Brain pericyte (primary cell): ENCODE measurements around the gene CACNA2D3.

Source experiments
- DNase-seq: peaks from one replicate; pipeline ENCODE4 v3.0.0-alpha.2; 2012; ENCODE audit warnings: low read depth, low spot score

CACNA2D3 gene

GRCh38 chr3:54845551-54845950, 723.2 kb downstream of the CACNA2D3 start:
- DNase-seq: no peak

GRCh38 chr3:54846119-54846518, 723.8 kb downstream of the CACNA2D3 start:
- no peak for DNase-seq

- DNase-seq: no peak
Measured at GRCh38 chr3:54847361-54847760, 725.0 kb downstream of the CACNA2D3 start.

GRCh38 chr3:54849360-54849759, 727.0 kb downstream of the CACNA2D3 start:
- DNase-seq: no peak

GRCh38 chr3:54850484-54851018, 728.2 kb downstream of the CACNA2D3 start:
- DNase-seq: no peak

GRCh38 chr3:54853573-54854404, 731.4 kb downstream of the CACNA2D3 start:
- DNase-seq: peak; percentile 6

- DNase-seq: no peak
Measured at GRCh38 chr3:54856271-54856670, 733.9 kb downstream of the CACNA2D3 start.

GRCh38 chr3:54857343-54857742, 735.0 kb downstream of the CACNA2D3 start:
- DNase-seq: no peak

- DNase-seq: no peak
Measured at GRCh38 chr3:54858093-54858785, 735.9 kb downstream of the CACNA2D3 start.

GRCh38 chr3:54859184-54859583, 736.8 kb downstream of the CACNA2D3 start:
- no peak for DNase-seq

GRCh38 chr3:54861248-54862067, 739.1 kb downstream of the CACNA2D3 start:
- DNase-seq: no peak

GRCh38 chr3:54862526-54862925, 740.2 kb downstream of the CACNA2D3 start:
- DNase-seq: no peak

GRCh38 chr3:54863366-54863765, 741.0 kb downstream of the CACNA2D3 start:
- no peak for DNase-seq

GRCh38 chr3:54863786-54864185, 741.4 kb downstream of the CACNA2D3 start:
- DNase-seq: no peak

- no peak for DNase-seq
Measured at GRCh38 chr3:54865316-54865715, 743.0 kb downstream of the CACNA2D3 start.

GRCh38 chr3:54866251-54866650, 743.9 kb downstream of the CACNA2D3 start:
- no peak for DNase-seq

- no peak for DNase-seq
Measured at GRCh38 chr3:54870423-54870822, 748.1 kb downstream of the CACNA2D3 start.

GRCh38 chr3:54871867-54872266, 749.5 kb downstream of the CACNA2D3 start:
- DNase-seq: no peak

- DNase-seq: no peak
Measured at GRCh38 chr3:54873059-54874010, 751.0 kb downstream of the CACNA2D3 start.

GRCh38 chr3:54874816-54875556, 752.6 kb downstream of the CACNA2D3 start:
- no peak for DNase-seq
